ENCODE results near the gene NFKBIL1.

The NFKBIL1 gene

GRCh38 chr6:31580807-31581433 is 33.5 kb downstream of the NFKBIL1 start:
- Histone ChIP-seq H3K4me1 (ENCODE audit: control insufficient read depth in 2 of 2, insufficient read depth in 1 of 2, low read depth in 1 of 2, low read length in 2 of 2) (peaks cover 2 to 7% of the 10 kb centered on the region in 2 donors), H3K4me2 (ENCODE audit: insufficient read depth, low read length, poor library complexity, severe bottlenecking) (peak overlapping the region; percentile 96), H3K27me3 (ENCODE audit: control insufficient read depth in 3 of 3, insufficient read depth in 3 of 3, low read depth in 1 of 3, low read length in 3 of 3) (peaks cover 0 to 42% (median 12%) of the 10 kb centered on the region in 3 experiments), H2BK120ac (ENCODE audit: low read depth, low read length) (peak overlapping the region; percentile 75), H3K9me3 (replicated peaks in 1 of 2; ENCODE audit: control insufficient read depth in 2 of 2, insufficient read depth in 1 of 2, low read depth in 1 of 2, low read length in 2 of 2) (no peaks in the 10 kb centered on the region), H3K36me3 (replicated peaks in 1 of 2; ENCODE audit: control insufficient read depth in 2 of 2, insufficient read depth in 2 of 2, low read length in 2 of 2) (no peaks in the 10 kb centered on the region), H3K9ac (ENCODE audit: low read depth, low read length, poor library complexity) (peak overlapping the region; percentile 96), H2AFZ (ENCODE audit: low read length) (peak overlapping the region; percentile 100), H3K4me3 (ENCODE audit: low read length in 2 of 2) (peak overlapping the region; percentile 63 to 96), H3K27ac (replicated peaks; ENCODE audit: low read length) (no peak overlapping the region), H2BK15ac (ENCODE audit: low read length) (peak overlapping the region; percentile 79), H2AK5ac (ENCODE audit: low read depth, low read length) (peak overlapping the region; percentile 95), H3K79me1 (ENCODE audit: low read depth, low read length) (no peaks in the 10 kb centered on the region), H2BK12ac (ENCODE audit: low read length) (no peak overlapping the region), H3K23ac (ENCODE audit: low read depth, low read length, poor library complexity) (peak overlapping the region; percentile 97), H3K4ac (ENCODE audit: low read length) (peak overlapping the region; percentile 31), H4K8ac (ENCODE audit: low read depth, low read length) (no peak overlapping the region), H3K14ac (ENCODE audit: low read length) (peak overlapping the region; percentile 75), H4K91ac (ENCODE audit: low read depth, low read length, poor library complexity) (peak overlapping the region; percentile 41), H3K18ac (ENCODE audit: low read length) (peak overlapping the region; percentile 98), H2BK5ac (ENCODE audit: low read length) (no peak overlapping the region)
- WGBS, 2 donors (ENCODE audit: extremely low coverage in 2 of 2, insufficient read length in 2 of 2, insufficient replicate concordance in 1 of 2): no CpG with 5 or more reads among the region's 62 CpGs
- DNase-seq (ENCODE audit: low spot score): peak; percentile 83

- WGBS, 2 donors (ENCODE audit: extremely low coverage in 2 of 2, insufficient read length in 2 of 2, insufficient replicate concordance in 1 of 2): no CpG with 5 or more reads among the region's 21 CpGs
- Histone ChIP-seq H3K4me1 (ENCODE audit: control insufficient read depth in 2 of 2, insufficient read depth in 1 of 2, low read depth in 1 of 2, low read length in 2 of 2) (peaks cover 2 to 9% of the 10 kb centered on the region in 2 donors), H3K36me3 (replicated peaks in 1 of 2; ENCODE audit: control insufficient read depth in 2 of 2, insufficient read depth in 2 of 2, low read length in 2 of 2) (no peaks in the 10 kb centered on the region), H4K91ac (ENCODE audit: low read depth, low read length, poor library complexity) (no peak overlapping the region), H3K4ac (ENCODE audit: low read length) (no peak overlapping the region), H3K27me3 (ENCODE audit: control insufficient read depth in 3 of 3, insufficient read depth in 3 of 3, low read depth in 1 of 3, low read length in 3 of 3) (peaks cover 0 to 42% (median 12%) of the 10 kb centered on the region in 3 experiments), H4K8ac (ENCODE audit: low read depth, low read length) (no peak overlapping the region), H2BK120ac (ENCODE audit: low read depth, low read length) (no peak overlapping the region), H3K18ac (ENCODE audit: low read length) (peak overlapping the region; percentile 97), H3K4me2 (ENCODE audit: insufficient read depth, low read length, poor library complexity, severe bottlenecking) (peak overlapping the region; percentile 96), H3K9me3 (replicated peaks in 1 of 2; ENCODE audit: control insufficient read depth in 2 of 2, insufficient read depth in 1 of 2, low read depth in 1 of 2, low read length in 2 of 2) (no peaks in the 10 kb centered on the region), H2BK15ac (ENCODE audit: low read length) (peak overlapping the region; percentile 79), H2BK5ac (ENCODE audit: low read length) (no peak overlapping the region), H3K4me3 (ENCODE audit: low read length in 2 of 2) (peak overlapping the region; percentile 63 to 96), H2AK5ac (ENCODE audit: low read depth, low read length) (peak overlapping the region; percentile 95), H3K14ac (ENCODE audit: low read length) (peak overlapping the region; percentile 75), H3K27ac (replicated peaks; ENCODE audit: low read length) (no peak overlapping the region), H3K79me1 (ENCODE audit: low read depth, low read length) (no peaks in the 10 kb centered on the region), H2AFZ (ENCODE audit: low read length) (peak overlapping the region; percentile 100), H3K9ac (ENCODE audit: low read depth, low read length, poor library complexity) (peak overlapping the region; percentile 39), H3K23ac (ENCODE audit: low read depth, low read length, poor library complexity) (peak overlapping the region; percentile 97), H2BK12ac (ENCODE audit: low read length) (no peak overlapping the region)
- DNase-seq (ENCODE audit: low spot score): peak; percentile 18
Measured at GRCh38 chr6:31581434-31582229, 34.2 kb downstream of the NFKBIL1 start.

- Histone ChIP-seq H3K27ac (replicated peaks; ENCODE audit: low read length) (no peak within 1 kb of the TSS), H3K18ac (ENCODE audit: low read length) (peak within 1 kb of the TSS; percentile 97), H3K4me1 (ENCODE audit: control insufficient read depth in 2 of 2, insufficient read depth in 1 of 2, low read depth in 1 of 2, low read length in 2 of 2) (peaks cover 2 to 9% of the 10 kb centered on the region in 2 donors), H3K4me2 (ENCODE audit: insufficient read depth, low read length, poor library complexity, severe bottlenecking) (peak within 1 kb of the TSS; percentile 96), H4K8ac (ENCODE audit: low read depth, low read length) (no peak within 1 kb of the TSS), H4K91ac (ENCODE audit: low read depth, low read length, poor library complexity) (no peak within 1 kb of the TSS), H2AFZ (ENCODE audit: low read length) (peak within 1 kb of the TSS; percentile 100), H2AK5ac (ENCODE audit: low read depth, low read length) (peak within 1 kb of the TSS; percentile 95), H2BK5ac (ENCODE audit: low read length) (no peak within 1 kb of the TSS), H3K9ac (ENCODE audit: low read depth, low read length, poor library complexity) (peak within 1 kb of the TSS; percentile 39), H2BK120ac (ENCODE audit: low read depth, low read length) (no peak within 1 kb of the TSS), H3K14ac (ENCODE audit: low read length) (peak within 1 kb of the TSS; percentile 75), H3K27me3 (ENCODE audit: control insufficient read depth in 3 of 3, insufficient read depth in 3 of 3, low read depth in 1 of 3, low read length in 3 of 3) (peaks cover 0 to 36% (median 12%) of the 10 kb centered on the region in 3 experiments), H2BK15ac (ENCODE audit: low read length) (peak within 1 kb of the TSS; percentile 79), H3K4ac (ENCODE audit: low read length) (peak within 1 kb of the TSS; percentile 17), H3K36me3 (replicated peaks in 1 of 2; ENCODE audit: control insufficient read depth in 2 of 2, insufficient read depth in 2 of 2, low read length in 2 of 2) (no peaks in the 10 kb centered on the region), H3K79me1 (ENCODE audit: low read depth, low read length) (no peaks in the 10 kb centered on the region), H3K23ac (ENCODE audit: low read depth, low read length, poor library complexity) (peak within 1 kb of the TSS; percentile 97), H3K4me3 (ENCODE audit: low read length in 2 of 2) (peak within 1 kb of the TSS; percentile 63 to 96), H3K9me3 (replicated peaks in 1 of 2; ENCODE audit: control insufficient read depth in 2 of 2, insufficient read depth in 1 of 2, low read depth in 1 of 2, low read length in 2 of 2) (no peaks in the 10 kb centered on the region), H2BK12ac (ENCODE audit: low read length) (no peak within 1 kb of the TSS)
- no CpG with 5 or more reads among the region's 3 CpGs for WGBS, 2 donors (ENCODE audit: extremely low coverage in 2 of 2, insufficient read length in 2 of 2, insufficient replicate concordance in 1 of 2)
- no peak for DNase-seq (ENCODE audit: low spot score)
Measured at GRCh38 chr6:31582230-31582643, 34.8 kb downstream of the NFKBIL1 start, which contains the start of gene LTB. TSS of gene LTB (minus strand) at chr6:31582424. CDS start at chr6:31582417, 7 bp downstream.

- no peak overlapping the region for H2AK5ac ChIP-seq (ENCODE audit: low read depth, low read length)
- WGBS, 2 donors (ENCODE audit: extremely low coverage in 2 of 2, insufficient read length in 2 of 2, insufficient replicate concordance in 1 of 2): no CpG with 5 or more reads among the region's 2 CpGs
- DNase-seq (ENCODE audit: low spot score): no peak
Measured at GRCh38 chr6:31585491-31585890, 38.1 kb downstream of the NFKBIL1 start.

More at GRCh38 chr6:31585491-31585890, 38.1 kb downstream of the NFKBIL1 start:
- Histone ChIP-seq H4K91ac (ENCODE audit: low read depth, low read length, poor library complexity) (no peak overlapping the region), H2BK12ac (ENCODE audit: low read length) (no peak overlapping the region), H3K23ac (ENCODE audit: low read depth, low read length, poor library complexity) (no peak overlapping the region), H3K27ac (replicated peaks; ENCODE audit: low read length) (no peak overlapping the region), H3K79me1 (ENCODE audit: low read depth, low read length) (no peaks in the 10 kb centered on the region), H3K14ac (ENCODE audit: low read length) (no peak overlapping the region), H3K27me3 (ENCODE audit: control insufficient read depth in 3 of 3, insufficient read depth in 3 of 3, low read depth in 1 of 3, low read length in 3 of 3) (peaks cover 0 to 20% (median 10%) of the 10 kb centered on the region in 3 experiments), H3K4ac (ENCODE audit: low read length) (no peak overlapping the region), H3K36me3 (replicated peaks in 1 of 2; ENCODE audit: control insufficient read depth in 2 of 2, insufficient read depth in 2 of 2, low read length in 2 of 2) (no peaks in the 10 kb centered on the region), H2BK5ac (ENCODE audit: low read length) (no peak overlapping the region), H3K9me3 (replicated peaks in 1 of 2; ENCODE audit: control insufficient read depth in 2 of 2, insufficient read depth in 1 of 2, low read depth in 1 of 2, low read length in 2 of 2) (no peaks in the 10 kb centered on the region), H2BK120ac (ENCODE audit: low read depth, low read length) (no peak overlapping the region), H3K4me2 (ENCODE audit: insufficient read depth, low read length, poor library complexity, severe bottlenecking) (no peak overlapping the region), H2BK15ac (ENCODE audit: low read length) (no peak overlapping the region), H4K8ac (ENCODE audit: low read depth, low read length) (no peak overlapping the region), H3K9ac (ENCODE audit: low read depth, low read length, poor library complexity) (no peak overlapping the region), H3K4me1 (ENCODE audit: control insufficient read depth in 2 of 2, insufficient read depth in 1 of 2, low read depth in 1 of 2, low read length in 2 of 2) (peaks cover 5 to 6% of the 10 kb centered on the region in 2 donors), H2AFZ (ENCODE audit: low read length) (no peak overlapping the region), H3K18ac (ENCODE audit: low read length) (no peak overlapping the region), H3K4me3 (ENCODE audit: low read length in 2 of 2) (no peak overlapping the region)
